Activated T-helper 17 cell treated with anti-CD3 and anti-CD28 coated beads, Interleukin-2, amount 50 U/mL, for 72 hours (primary cell): Measurements from ENCODE around the gene COX5A. TPM values are rescaled to one million over a fixed set of nuclear protein-coding genes. Genes with fewer than 3 reads are reported as not detected.
A peak's percentile ranks its signal among the peaks of the same experiment; 100 is the strongest.
"Not testable (repeated sequence)": the region's sequence is repeated elsewhere in the genome, so short reads cannot be mapped to it uniquely, and the experiment has no call there.

Source experiments
- ATAC-seq: fragments of 150-1000 bp; cut with Tn5 transposase; replicated peaks from 2 replicates; pipeline ENCODE4 v1.10.0; 2021; ENCODE audit warnings: mild to moderate bottlenecking, moderate library complexity
- H3K27ac Mint-ChIP-seq: one replicate; pipeline ENCODE4 v1.8.0; 2022; ENCODE audit warnings: mixed read lengths
- H3K27me3 Mint-ChIP-seq: one replicate; pipeline ENCODE4 v1.8.0; 2022; ENCODE audit warnings: mixed read lengths
- H3K36me3 Mint-ChIP-seq: one replicate; pipeline ENCODE4 v1.8.0; 2022; ENCODE audit warnings: low read depth, mild to moderate bottlenecking, mixed read lengths
- H3K4me1 Mint-ChIP-seq: one replicate; pipeline ENCODE4 v1.8.0; 2022; ENCODE audit warnings: mixed read lengths
- H3K4me3 Mint-ChIP-seq: one replicate; pipeline ENCODE4 v1.8.0; 2022; ENCODE audit warnings: mild to moderate bottlenecking, mixed read lengths
- H3K9me3 Mint-ChIP-seq: one replicate; pipeline ENCODE4 v1.8.0; 2022; ENCODE audit warnings: mixed read lengths
- total RNA-seq, 2 donors: library from RNA; stranded (reverse); gene quantifications; one replicate each; pipeline ENCODE4 v1.2.3, GENCODE V29; 2022

Gene COX5A
- total RNA-seq, 2 donors from 2014 or later, result 242 to 337 TPM

- no peak for ATAC-seq
- no peaks in the 10 kb centered on the region for H3K36me3 Mint-ChIP-seq
- no peak overlapping the region for H3K27ac Mint-ChIP-seq
- H3K4me1 Mint-ChIP-seq, result peaks cover 9% of the 10 kb centered on the region
- H3K9me3 Mint-ChIP-seq, result no peaks in the 10 kb centered on the region
- H3K4me3 Mint-ChIP-seq, result peak overlapping the region; percentile 61
- peaks cover 15% of the 10 kb centered on the region for H3K27me3 Mint-ChIP-seq
Observed at GRCh38 chr15:74959586-74959939, 21.7 kb upstream of the COX5A start.

GRCh38 chr15:74958908-74959585 lies 21.2 kb upstream of the COX5A start:
- Mint-ChIP-seq H3K36me3 (no peaks in the 10 kb centered on the region), H3K9me3 (no peaks in the 10 kb centered on the region), H3K4me1 (peaks cover 9% of the 10 kb centered on the region), H3K4me3 (peak overlapping the region; percentile 61), H3K27me3 (peaks cover 15% of the 10 kb centered on the region), H3K27ac (no peak overlapping the region)
- no peak for ATAC-seq

GRCh38 chr15:74958320-74958907 lies 20.5 kb upstream of the COX5A start:
- Mint-ChIP-seq H3K4me3 (peak overlapping the region; percentile 61), H3K9me3 (no peaks in the 10 kb centered on the region), H3K27ac (no peak overlapping the region), H3K36me3 (no peaks in the 10 kb centered on the region), H3K4me1 (peaks cover 9% of the 10 kb centered on the region), H3K27me3 (peaks cover 15% of the 10 kb centered on the region)
- no peak for ATAC-seq

GRCh38 chr15:74957476-74958035 lies 19.7 kb upstream of the COX5A start:
- Mint-ChIP-seq H3K27me3 (peaks cover 15% of the 10 kb centered on the region), H3K4me3 (peak overlapping the region; percentile 61), H3K27ac (no peak overlapping the region), H3K4me1 (peaks cover 9% of the 10 kb centered on the region), H3K36me3 (no peaks in the 10 kb centered on the region), H3K9me3 (no peaks in the 10 kb centered on the region)
- ATAC-seq, result no peak

GRCh38 chr15:74956648-74957475 lies 19.0 kb upstream of the COX5A start, which contains the start of gene RPP25:
RPP25 (minus strand) TSS chr15:74956772; CDS start chr15:74956583, 189 bp downstream.
- peak; percentile 84 for ATAC-seq
- H3K27ac Mint-ChIP-seq, result no peak within 1 kb of the TSS
- peaks cover 15% of the 10 kb centered on the region for H3K27me3 Mint-ChIP-seq
- H3K36me3 Mint-ChIP-seq, result no peaks in the 10 kb centered on the region
- H3K9me3 Mint-ChIP-seq, result no peaks in the 10 kb centered on the region
- peaks cover 9% of the 10 kb centered on the region for H3K4me1 Mint-ChIP-seq
- H3K4me3 Mint-ChIP-seq, result peak within 1 kb of the TSS; percentile 61

- peak overlapping the region; percentile 48 for H3K4me3 Mint-ChIP-seq
Observed at GRCh38 chr15:74955796-74956647, 18.1 kb upstream of the COX5A start.

GRCh38 chr15:74955017-74955416 lies 17.1 kb upstream of the COX5A start:
- Mint-ChIP-seq H3K4me3 (peak overlapping the region; percentile 48), H3K9me3 (no peaks in the 10 kb centered on the region), H3K4me1 (no peaks in the 10 kb centered on the region), H3K27ac (no peak overlapping the region), H3K36me3 (no peaks in the 10 kb centered on the region), H3K27me3 (peaks cover 15% of the 10 kb centered on the region)
- ATAC-seq, result no peak

More at GRCh38 chr15:74955796-74956647, 18.1 kb upstream of the COX5A start:
- H3K36me3 Mint-ChIP-seq, result no peaks in the 10 kb centered on the region
- peaks cover 2% of the 10 kb centered on the region for H3K4me1 Mint-ChIP-seq
- no peaks in the 10 kb centered on the region for H3K9me3 Mint-ChIP-seq
- peak; percentile 43 for ATAC-seq
- H3K27ac Mint-ChIP-seq, result no peak overlapping the region
- peaks cover 15% of the 10 kb centered on the region for H3K27me3 Mint-ChIP-seq

- Mint-ChIP-seq H3K4me3 (peak overlapping the region; percentile 48), H3K4me1 (no peaks in the 10 kb centered on the region)
- no peak for ATAC-seq
Observed at GRCh38 chr15:74954515-74954914, 16.6 kb upstream of the COX5A start.

GRCh38 chr15:74951006-74951405 lies 13.1 kb upstream of the COX5A start:
- Mint-ChIP-seq H3K4me3 (no peak overlapping the region), H3K27me3 (no peaks in the 10 kb centered on the region), H3K9me3 (no peaks in the 10 kb centered on the region), H3K4me1 (no peaks in the 10 kb centered on the region), H3K36me3 (no peaks in the 10 kb centered on the region), H3K27ac (no peak overlapping the region)
- no peak for ATAC-seq

More at GRCh38 chr15:74954515-74954914, 16.6 kb upstream of the COX5A start:
- Mint-ChIP-seq H3K9me3 (no peaks in the 10 kb centered on the region), H3K27me3 (peaks cover 13% of the 10 kb centered on the region), H3K27ac (no peak overlapping the region), H3K36me3 (no peaks in the 10 kb centered on the region)

- H3K9me3 Mint-ChIP-seq, result no peaks in the 10 kb centered on the region
- no peak overlapping the region for H3K27ac Mint-ChIP-seq
- H3K36me3 Mint-ChIP-seq, result no peaks in the 10 kb centered on the region
- H3K4me3 Mint-ChIP-seq, result no peak overlapping the region
- H3K27me3 Mint-ChIP-seq, result no peaks in the 10 kb centered on the region
- no peaks in the 10 kb centered on the region for H3K4me1 Mint-ChIP-seq
- ATAC-seq, result peak; percentile 84
Observed at GRCh38 chr15:74950078-74950908, 12.4 kb upstream of the COX5A start.

- Mint-ChIP-seq H3K27ac (peak overlapping the region; percentile 68), H3K4me1 (peaks cover 14% of the 10 kb centered on the region), H3K36me3 (peaks cover 40% of the 10 kb centered on the region), H3K4me3 (peak overlapping the region; percentile 87), H3K27me3 (no peaks in the 10 kb centered on the region), H3K9me3 (no peaks in the 10 kb centered on the region)
- no peak for ATAC-seq
Observed at GRCh38 chr15:74937272-74937589, 642 bp downstream of the COX5A start.

- peak overlapping the region; percentile 80 for H3K27ac Mint-ChIP-seq
Observed at GRCh38 chr15:74935193-74935592, 2.7 kb downstream of the COX5A start.

GRCh38 chr15:74933573-74933972 lies 4.3 kb downstream of the COX5A start:
- peak overlapping the region; percentile 47 for H3K27ac Mint-ChIP-seq
- ATAC-seq, result no peak
- no peaks in the 10 kb centered on the region for H3K9me3 Mint-ChIP-seq
- peak overlapping the region; percentile 13 for H3K4me3 Mint-ChIP-seq
- H3K4me1 Mint-ChIP-seq, result peaks cover 14% of the 10 kb centered on the region
- H3K27me3 Mint-ChIP-seq, result no peaks in the 10 kb centered on the region
- H3K36me3 Mint-ChIP-seq, result peaks cover 76% of the 10 kb centered on the region

More at GRCh38 chr15:74935193-74935592, 2.7 kb downstream of the COX5A start:
- ATAC-seq, H3K27me3 Mint-ChIP-seq, H3K9me3 Mint-ChIP-seq: not testable (repeated sequence)
- H3K4me3 Mint-ChIP-seq, result peak overlapping the region; percentile 61
- peaks cover 14% of the 10 kb centered on the region for H3K4me1 Mint-ChIP-seq
- H3K36me3 Mint-ChIP-seq, result peaks cover 60% of the 10 kb centered on the region
